HepG2 (cell line): Measurements from ENCODE around the gene TMEM256. TPM values are rescaled to one million over a fixed set of nuclear protein-coding genes. Genes with fewer than 3 reads are reported as not detected.

Experiments used
- BRD4 ChIP-seq: sonication (generic); formaldehyde crosslinking; IDR thresholded peaks from 2 replicates; pipeline ENCODE4 v1.4.0; 2020; ENCODE audit warnings: missing genetic modification reagents
- CENPBD1 ChIP-seq: sonication (generic); formaldehyde crosslinking; IDR thresholded peaks from 2 replicates; pipeline ENCODE4 v1.8.0; 2022; ENCODE audit warnings: missing genetic modification reagents, low read depth, mild to moderate bottlenecking, borderline replicate concordance
- CSRNP1 ChIP-seq: sonication (generic); formaldehyde crosslinking; IDR thresholded peaks from 2 replicates; pipeline ENCODE4 v1.8.1; 2023; ENCODE audit warnings: mild to moderate bottlenecking, missing genetic modification reagents
- E2F2 ChIP-seq: sonication (generic); formaldehyde crosslinking; IDR thresholded peaks from 2 replicates; pipeline ENCODE4 v1.4.0; 2020; ENCODE audit warnings: missing genetic modification reagents, borderline replicate concordance
- ELF3 ChIP-seq: IDR thresholded peaks from 2 replicates; pipeline ENCODE4 v1.6.1; 2016; ENCODE audit warnings: missing genetic modification reagents, missing compliant biosample characterization
- ERF ChIP-seq: IDR thresholded peaks from 2 replicates; pipeline ENCODE4 v1.6.1; 2018; ENCODE audit warnings: missing biosample characterization, missing genetic modification reagents
- GRHL1 ChIP-seq: sonication (generic); formaldehyde crosslinking; conservative IDR thresholded peaks from 2 replicates; pipeline ENCODE4 v1.8.0; 2022; ENCODE audit warnings: missing genetic modification reagents
- HMG20B ChIP-seq: conservative IDR thresholded peaks from 2 replicates; pipeline ENCODE4 v1.6.1; 2016; ENCODE audit warnings: missing genetic modification reagents, missing compliant biosample characterization
- HOXA5 ChIP-seq: sonication (generic); formaldehyde crosslinking; IDR thresholded peaks from 2 replicates; pipeline ENCODE4 v1.4.0; 2020; ENCODE audit warnings: missing genetic modification reagents
- MAFF ChIP-seq: IDR thresholded peaks from 2 replicates; pipeline ENCODE4 v1.6.1; 2011; ENCODE audit warnings: low read depth, low read length, improper control_type of control experiment
- TEAD2 ChIP-seq: sonication (generic); formaldehyde crosslinking; IDR thresholded peaks from 2 replicates; pipeline ENCODE4 v1.9.0; 2021; ENCODE audit warnings: missing genetic modification reagents
- WIZ ChIP-seq: sonication (generic); formaldehyde crosslinking; IDR thresholded peaks from 2 replicates; pipeline ENCODE4 v1.5.1; 2020; ENCODE audit warnings: mild to moderate bottlenecking, missing genetic modification reagents
- ZBTB20 ChIP-seq: sonication (generic); formaldehyde crosslinking; IDR thresholded peaks from 2 replicates; pipeline ENCODE4 v1.8.1; 2023; ENCODE audit warnings: missing genetic modification reagents, low read depth, mild to moderate bottlenecking, borderline replicate concordance
- ZBTB21 ChIP-seq: sonication (generic); formaldehyde crosslinking; IDR thresholded peaks from 2 replicates; pipeline ENCODE4 v1.4.0; 2020; ENCODE audit warnings: missing genetic modification reagents
- ZBTB44 ChIP-seq: sonication (generic); formaldehyde crosslinking; IDR thresholded peaks from 2 replicates; pipeline ENCODE4 v1.4.0; 2020; ENCODE audit warnings: missing genetic modification reagents
- ZNF17 ChIP-seq: sonication (generic); formaldehyde crosslinking; IDR thresholded peaks from 2 replicates; pipeline ENCODE4 v1.5.0; 2020; ENCODE audit warnings: mild to moderate bottlenecking, missing genetic modification reagents
- ZNF326 ChIP-seq: sonication (generic); formaldehyde crosslinking; IDR thresholded peaks from 2 replicates; pipeline ENCODE4 v1.4.0; 2020; ENCODE audit warnings: missing genetic modification reagents, borderline replicate concordance
- ZNF430 ChIP-seq: sonication (generic); formaldehyde crosslinking; IDR thresholded peaks from 2 replicates; pipeline ENCODE4 v1.9.0; 2021; ENCODE audit warnings: mild to moderate bottlenecking, missing genetic modification reagents
- ZNF432 ChIP-seq: sonication (generic); formaldehyde crosslinking; IDR thresholded peaks from 2 replicates; pipeline ENCODE4 v1.5.0; 2020; ENCODE audit warnings: missing genetic modification reagents, mild to moderate bottlenecking, borderline replicate concordance
- ZNF773 ChIP-seq: sonication (generic); formaldehyde crosslinking; IDR thresholded peaks from 2 replicates; pipeline ENCODE4 v1.4.0; 2020; ENCODE audit warnings: missing genetic modification reagents, borderline replicate concordance
- ZNF883 ChIP-seq: sonication (generic); formaldehyde crosslinking; IDR thresholded peaks from 2 replicates; pipeline ENCODE4 v1.5.1; 2020; ENCODE audit warnings: mild to moderate bottlenecking, missing genetic modification reagents; ENCODE audit errors: not compliant biosample characterization
- polyA plus RNA-seq, 8 experiments: library from polyadenylated mRNA; depleted of rRNA in 3 of 8; stranded (reverse) in 7 of 8; unstranded in 1 of 8; fragments of >200 nt; fragmentation: Illumina TruSeq in 4 of 8; extraction: Trizol in 4 of 8; gene quantifications; 2 replicates each; pipeline versions ENCODE4 v1.2.1 to v1.2.3, GENCODE V29; 2011 to 2016; ENCODE audit warnings: low read depth in 4 of 8, missing spikeins in 1 of 8, mixed read lengths in 1 of 8; ENCODE audit not compliant: insufficient read depth in 1 of 8
- total RNA-seq, 5 experiments: library from RNA; depleted of rRNA; stranded (reverse); fragments of >200 nt; fragmentation: Illumina TruSeq; extraction: Trizol; gene quantifications; 2 replicates each; pipeline ENCODE4 v1.2.3, GENCODE V29; 2016; ENCODE audit warnings: low read depth in 1 of 5
- TF ChIP-seq, protein P1 (sequence below): sonication (generic); formaldehyde crosslinking; IDR thresholded peaks from 2 replicates; pipeline ENCODE4 v1.4.0; 2020; ENCODE audit warnings: missing genetic modification reagents

Gene TMEM256
- total and polyA plus RNA-seq, 2 of the 13 experiments (the other 11 are each of a cell fraction or from before 2014, with no cell fraction given): 231 to 252 TPM

GRCh38 chr17:7380855-7381683 lies 22.8 kb downstream of the TMEM256 start, which contains the start of gene TNK1 (continued):
- TF ChIP-seq CENPBD1 (CRISPR knock-in tag): no peak
- no peak for TF ChIP-seq WIZ (CRISPR knock-in tag)
- no peak for TF ChIP-seq ZNF430 (CRISPR knock-in tag)
- TF ChIP-seq MAFF: no peak
- no peak; the same call in 1 of the 2 replicates for TF ChIP-seq CSRNP1
- TF ChIP-seq ZBTB20 (CRISPR knock-in tag): no peak
- TF ChIP-seq ZBTB44 (CRISPR knock-in tag): no peak
- TF ChIP-seq GRHL1 (CRISPR knock-in tag): no peak
- no peak for TF ChIP-seq ZBTB21 (CRISPR knock-in tag)
- no peak for TF ChIP-seq ZNF432 (CRISPR knock-in tag)
- TF ChIP-seq ZNF883 (CRISPR knock-in tag): no peak
- no peak for TF ChIP-seq E2F2
- 0 out of 2 replicates have a peak, but pooled peaks have one; percentile 47 for TF ChIP-seq BRD4 (CRISPR knock-in tag)
- peak; percentile 63; the same call in 1 of the 2 replicates for TF ChIP-seq HOXA5
- TF ChIP-seq HMG20B (CRISPR knock-in tag): no peak
- TF ChIP-seq TEAD2 (CRISPR knock-in tag): no peak
- no peak for TF ChIP-seq ZNF326
- no peak for TF ChIP-seq ZNF773 (CRISPR knock-in tag)
- TF ChIP-seq, protein P1, sequence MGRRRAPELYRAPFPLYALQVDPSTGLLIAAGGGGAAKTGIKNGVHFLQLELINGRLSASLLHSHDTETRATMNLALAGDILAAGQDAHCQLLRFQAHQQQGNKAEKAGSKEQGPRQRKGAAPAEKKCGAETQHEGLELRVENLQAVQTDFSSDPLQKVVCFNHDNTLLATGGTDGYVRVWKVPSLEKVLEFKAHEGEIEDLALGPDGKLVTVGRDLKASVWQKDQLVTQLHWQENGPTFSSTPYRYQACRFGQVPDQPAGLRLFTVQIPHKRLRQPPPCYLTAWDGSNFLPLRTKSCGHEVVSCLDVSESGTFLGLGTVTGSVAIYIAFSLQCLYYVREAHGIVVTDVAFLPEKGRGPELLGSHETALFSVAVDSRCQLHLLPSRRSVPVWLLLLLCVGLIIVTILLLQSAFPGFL (CRISPR knock-in tag): no peak
- TF ChIP-seq ZNF17 (CRISPR knock-in tag): no peak
- TF ChIP-seq ELF3 (CRISPR knock-in tag): peak; percentile 72
- no peak for TF ChIP-seq ERF
